ENCODE data around the gene RIN1.

Gene RIN1

DNA sequence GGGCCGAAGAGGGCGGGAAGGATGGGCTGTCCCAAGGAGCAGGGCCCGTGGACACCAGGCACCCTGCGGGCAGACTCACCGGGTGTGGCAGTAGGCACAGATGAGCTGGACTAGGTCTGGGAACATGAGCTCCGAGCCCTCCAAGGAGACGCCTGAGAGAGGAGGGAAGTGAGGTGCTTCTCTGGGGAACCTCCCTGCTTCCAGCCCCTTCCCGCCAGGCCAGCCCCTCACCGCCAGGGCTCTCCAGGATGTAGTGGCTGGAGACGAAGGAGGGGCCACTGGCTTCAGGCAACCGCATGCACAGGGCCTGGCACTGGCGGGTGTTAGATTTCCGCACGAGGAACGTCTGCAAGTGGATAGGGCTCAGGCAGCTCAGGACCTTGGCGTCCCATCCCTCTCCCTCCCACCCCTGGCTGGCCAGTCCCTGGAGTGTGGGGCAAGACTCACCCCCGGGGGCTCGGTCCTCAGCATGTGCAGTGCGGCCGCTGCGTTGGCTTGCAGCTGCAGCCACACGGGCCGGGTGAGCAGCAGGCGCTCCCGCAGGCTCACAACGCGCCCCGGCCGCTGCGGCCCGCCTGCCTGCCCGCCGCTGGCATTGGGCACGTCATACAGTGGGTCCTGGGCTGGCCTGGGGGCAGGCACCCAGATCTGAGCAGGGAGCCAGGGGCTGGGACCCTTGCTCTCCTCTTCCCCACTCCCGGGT is 552 bp downstream of the RIN1 start:
- in situ Hi-C loops (cut with MboI; ENCODE audit: low sequenced_read_pairs): no loop called here

DNA sequence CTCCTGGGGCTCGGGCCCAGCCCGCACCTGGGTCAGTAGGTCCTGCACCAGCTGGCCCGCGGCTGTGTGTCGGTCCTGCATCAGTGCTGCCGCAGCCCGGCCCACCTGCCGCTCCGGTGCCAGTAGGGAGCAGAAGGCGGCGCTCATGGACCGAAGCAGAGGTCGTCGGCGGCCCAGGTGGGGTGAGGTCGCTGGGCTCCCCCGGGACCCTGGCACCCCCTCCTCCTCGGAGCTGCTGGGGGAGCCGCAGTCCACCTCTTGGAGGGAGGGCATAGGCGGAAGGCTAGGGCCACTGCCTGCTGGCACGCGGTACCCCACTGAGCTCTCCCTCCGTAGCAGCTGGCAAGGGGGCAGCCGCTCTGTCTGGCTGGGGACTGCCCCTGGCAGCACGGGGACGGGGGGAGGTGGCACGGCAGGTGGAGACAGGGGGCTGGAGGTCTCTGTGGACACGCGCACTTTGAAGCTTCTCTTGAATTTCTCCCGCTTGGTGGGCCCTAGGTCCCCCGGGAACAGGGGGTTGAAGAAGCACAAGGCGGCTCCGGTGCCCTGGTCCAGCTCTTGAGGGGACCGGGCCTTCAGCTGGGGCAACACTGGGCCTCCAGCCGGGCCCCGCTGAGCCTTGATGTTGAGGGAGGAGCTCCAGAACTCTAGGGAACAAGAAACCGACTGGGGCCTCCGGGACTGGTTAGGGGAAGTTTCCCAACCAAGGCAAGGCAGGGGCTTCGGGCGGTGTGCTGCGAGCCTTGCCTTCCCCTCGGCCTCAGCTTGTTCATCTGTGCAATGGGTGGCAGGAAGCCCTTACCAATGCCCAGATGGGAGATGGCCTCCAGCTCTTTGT is 1.4 kb downstream of the RIN1 start:
- in situ Hi-C loops (cut with MboI; ENCODE audit: low sequenced_read_pairs): no loop called here

DNA sequence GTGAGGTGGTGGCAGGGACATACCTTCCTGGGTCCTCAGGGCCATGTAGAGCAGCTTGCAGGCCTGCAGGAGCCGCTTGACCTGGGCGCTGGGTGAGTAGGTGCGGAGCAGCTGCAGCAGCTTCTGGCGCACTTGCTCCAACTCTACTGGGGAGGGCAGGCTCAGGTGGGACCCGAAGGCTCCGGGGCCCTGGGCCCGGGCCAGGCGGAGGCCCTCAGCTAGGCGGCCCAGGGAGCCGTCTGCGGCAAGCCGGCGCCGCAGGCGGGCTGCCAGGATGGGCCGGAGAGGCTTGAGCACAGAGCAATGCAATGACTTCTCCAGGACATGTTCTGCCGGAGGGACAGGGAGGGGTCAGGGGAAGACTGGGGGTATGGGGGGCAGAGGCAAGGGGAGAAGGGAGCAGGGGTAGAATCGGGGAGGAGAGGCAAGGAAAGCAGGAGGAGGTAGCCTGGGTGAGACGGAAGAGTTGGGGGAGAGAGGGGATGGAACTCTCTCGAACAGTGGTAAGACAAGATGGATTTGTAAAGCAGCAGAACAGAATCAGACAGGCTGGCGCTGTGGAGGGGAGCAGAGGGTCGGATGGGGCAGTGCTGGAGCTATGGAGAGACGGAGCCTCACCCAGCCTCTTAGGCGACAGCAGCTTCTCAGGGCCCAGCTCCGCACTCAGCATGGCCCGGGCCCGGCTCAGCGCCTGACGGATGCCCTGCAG is 2.2 kb downstream of the RIN1 start:
- in situ Hi-C loops (cut with MboI; ENCODE audit: low sequenced_read_pairs): no loop called here

DNA sequence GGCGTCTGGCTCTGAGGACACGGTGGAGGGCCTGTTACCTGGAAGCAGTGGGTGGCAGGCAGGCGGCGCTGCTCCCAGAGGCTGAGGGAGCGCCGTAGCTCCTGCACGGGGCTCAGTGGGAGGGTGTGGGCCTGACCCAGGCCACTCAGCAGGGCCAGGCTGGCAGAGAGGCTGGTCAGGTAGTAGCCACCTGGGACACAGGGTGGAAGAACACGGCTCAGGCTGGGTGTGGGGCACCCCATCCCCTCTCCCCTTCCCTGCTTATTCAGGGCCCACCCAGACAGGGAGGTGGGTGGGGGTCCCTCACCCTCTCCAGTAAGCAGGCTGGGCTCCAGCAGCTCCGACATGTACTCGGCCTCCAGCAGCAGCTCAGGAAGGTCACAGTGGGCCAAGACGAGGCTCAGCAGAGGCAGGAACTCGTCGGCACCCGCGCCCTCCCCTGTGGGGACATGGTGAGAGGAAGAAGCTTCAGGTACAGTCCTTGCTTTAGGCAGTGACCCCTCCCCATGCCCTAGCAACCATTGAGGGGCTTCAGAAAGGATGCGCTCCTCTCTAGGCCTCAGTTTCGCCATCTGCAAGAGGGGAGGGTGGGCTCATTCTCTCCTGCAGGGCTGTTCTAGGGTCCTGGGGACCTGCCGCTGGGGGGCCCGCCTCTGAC is 2.9 kb downstream of the RIN1 start:
- in situ Hi-C loops (cut with MboI; ENCODE audit: low sequenced_read_pairs): no loop called here

DNA sequence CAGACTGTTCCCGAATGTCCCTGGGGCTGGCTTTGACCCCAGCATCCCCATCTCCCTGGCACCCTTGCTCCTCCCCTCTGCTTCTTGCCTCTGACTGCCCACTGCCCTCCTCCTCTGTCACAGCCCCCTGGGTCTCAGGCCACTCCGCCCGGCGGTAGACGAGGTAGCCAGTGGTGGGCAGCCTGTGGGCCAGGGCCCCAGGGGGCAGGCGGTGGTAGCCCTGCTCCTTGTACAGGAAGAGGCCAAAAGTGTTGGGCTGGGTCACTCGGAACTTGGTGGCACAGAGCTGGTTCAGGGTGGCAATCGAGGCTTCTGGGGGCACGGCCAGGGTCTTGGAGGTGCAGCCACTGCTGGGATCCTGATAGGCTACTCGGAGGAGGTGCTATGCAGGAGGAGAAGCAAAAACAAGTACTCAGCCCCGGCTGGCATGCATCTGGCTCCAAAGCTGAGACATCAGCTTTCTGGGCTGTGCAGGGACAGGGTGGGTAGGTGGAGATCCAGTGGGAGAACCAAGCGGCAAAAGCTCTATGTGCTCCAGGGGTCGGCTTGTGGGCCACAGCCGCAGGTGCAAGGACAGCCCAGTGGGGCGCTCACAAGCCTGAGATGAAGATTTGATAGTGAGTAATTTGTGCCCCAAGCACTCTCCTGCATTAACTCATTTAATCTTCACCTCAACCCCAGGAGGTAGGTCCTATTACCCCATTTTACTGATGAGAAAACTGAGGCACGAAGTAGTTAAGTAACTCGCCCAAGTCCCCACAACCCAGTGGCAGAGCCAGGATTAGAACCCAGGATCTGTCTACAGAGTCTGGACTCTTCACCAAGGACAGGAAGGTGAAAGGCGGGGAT is 3.6 kb downstream of the RIN1 start:
- in situ Hi-C loops (cut with MboI; ENCODE audit: low sequenced_read_pairs): no loop called here

DNA sequence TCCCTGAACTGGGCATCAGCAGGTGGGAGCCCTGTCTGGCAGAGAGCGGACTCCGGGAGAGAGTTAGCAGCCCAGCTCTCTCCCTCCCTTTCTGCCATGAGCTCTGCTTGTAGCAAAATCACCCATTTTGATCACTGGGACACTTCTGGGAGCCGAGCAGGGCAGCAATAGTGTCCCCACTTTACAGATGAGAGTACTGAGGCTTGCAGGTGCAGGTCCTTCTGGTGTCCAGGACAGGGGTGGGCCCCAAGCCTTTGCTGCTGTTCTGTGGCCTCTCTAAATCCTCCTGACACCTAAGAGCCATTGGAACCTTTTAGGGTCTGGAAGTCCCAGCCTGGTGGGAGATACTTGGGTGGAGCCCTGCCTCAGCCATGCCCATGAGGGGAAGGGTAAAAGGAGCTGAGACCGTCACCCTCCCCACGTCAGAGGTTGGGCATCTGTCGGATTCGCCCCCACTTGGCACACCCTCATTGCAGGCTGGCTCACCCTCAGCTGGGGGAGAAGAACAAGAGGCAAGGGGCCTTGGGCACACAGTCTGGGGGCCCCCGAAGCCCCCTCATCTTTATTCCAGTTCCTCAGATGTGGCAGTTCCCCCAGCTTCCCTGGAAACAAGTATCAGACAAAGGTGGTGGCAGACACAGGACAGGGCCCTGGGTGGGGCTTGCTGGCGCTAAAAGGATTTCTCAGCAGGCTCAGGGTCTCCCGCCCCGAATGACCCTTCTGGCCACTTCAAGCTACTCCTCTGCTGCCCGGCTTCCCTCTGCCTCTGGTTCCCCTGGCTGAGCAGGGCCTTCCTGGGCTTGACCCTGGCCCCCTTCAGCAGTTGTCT is 4.5 kb downstream of the RIN1 start:
- in situ Hi-C loops (cut with MboI; ENCODE audit: low sequenced_read_pairs): no loop called here

DNA sequence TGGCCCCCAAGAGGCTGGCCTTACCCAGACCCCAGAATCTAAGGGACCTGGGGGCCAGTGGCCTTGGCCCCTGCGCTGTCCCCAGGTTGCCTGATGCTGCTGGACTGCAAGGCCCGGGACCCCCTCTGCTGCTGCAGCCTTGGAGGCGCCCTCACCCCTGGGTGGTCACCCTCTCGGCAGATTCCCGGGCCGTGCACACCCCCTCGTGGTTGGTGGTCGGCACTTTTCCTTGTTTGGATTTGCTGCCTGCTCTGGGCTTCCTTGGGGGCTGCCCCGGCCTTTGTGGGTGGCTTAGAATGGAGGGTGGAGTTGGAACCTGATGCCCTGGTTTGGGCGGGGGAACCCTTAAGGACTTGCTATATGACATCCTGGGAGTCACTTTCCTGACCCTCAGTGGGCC is 5.3 kb downstream of the RIN1 start:
- in situ Hi-C loops (cut with MboI; ENCODE audit: low sequenced_read_pairs): no loop called here

DNA sequence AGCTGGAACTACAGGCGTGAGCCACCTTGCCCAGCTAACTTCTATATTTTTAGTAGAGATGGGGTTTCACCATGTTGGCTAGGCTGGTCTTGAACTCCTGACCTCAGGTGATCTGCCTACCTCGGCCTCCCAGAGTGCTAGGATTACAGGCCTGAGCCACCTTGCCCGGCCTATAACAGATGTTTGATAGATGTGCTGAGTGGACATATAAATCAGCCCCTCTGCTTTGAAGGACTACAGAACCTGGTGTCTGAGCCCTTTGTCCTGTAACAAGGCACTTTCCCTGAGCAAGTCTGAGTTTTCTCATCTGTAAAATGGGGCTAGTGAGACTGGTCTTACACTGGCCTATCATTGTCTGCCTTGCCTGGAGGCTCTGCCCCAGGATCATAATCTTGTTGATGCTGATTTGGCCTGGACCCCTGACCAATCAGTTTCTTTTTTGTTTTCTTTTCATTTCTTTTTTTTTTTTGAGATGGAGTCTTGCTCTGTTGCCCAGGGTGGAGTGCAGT is 7.0 kb downstream of the RIN1 start:
- in situ Hi-C loops (cut with MboI; ENCODE audit: low sequenced_read_pairs): no loop called here

DNA sequence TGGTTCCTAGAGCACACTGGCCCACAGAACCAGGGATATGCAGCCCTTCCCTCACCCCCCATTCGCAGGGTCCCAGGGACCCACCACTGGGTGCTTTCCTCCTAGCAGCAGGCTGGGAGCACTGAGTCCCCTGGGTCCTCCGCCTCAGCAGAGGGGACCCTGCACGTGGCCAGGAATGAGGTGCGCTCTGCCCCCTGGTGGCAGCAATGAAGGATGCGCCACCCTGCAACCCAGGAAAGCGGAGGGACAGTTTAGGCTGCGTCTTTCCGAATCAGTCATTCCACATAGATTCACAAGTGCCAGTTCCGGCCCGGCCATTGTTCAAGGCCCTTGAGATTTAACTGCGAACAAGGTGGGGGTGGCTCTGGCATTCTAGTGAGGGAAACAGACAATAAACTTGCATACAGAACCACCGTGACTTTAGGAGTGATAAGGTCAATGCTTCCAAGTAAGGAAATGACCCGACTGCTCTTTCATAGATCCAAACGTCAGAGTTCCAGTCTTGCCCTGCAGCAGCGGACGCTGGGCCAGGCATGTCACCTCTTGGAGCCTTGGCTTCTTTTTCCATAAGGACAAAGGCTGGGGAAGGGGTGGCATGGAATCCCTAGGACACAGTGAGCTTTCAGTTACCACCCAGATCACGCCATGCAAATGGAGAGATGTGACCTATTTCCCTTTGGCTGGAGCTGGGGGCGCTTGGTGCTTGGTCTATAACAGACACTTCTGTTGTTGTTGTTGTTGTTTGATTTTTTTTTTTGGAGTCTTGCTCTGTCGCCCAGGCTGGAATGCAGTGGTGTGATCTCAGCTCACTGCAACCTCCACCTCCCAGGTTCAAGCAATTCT is 7.7 kb downstream of the RIN1 start:
- in situ Hi-C loops (cut with MboI; ENCODE audit: low sequenced_read_pairs): no loop called here

DNA sequence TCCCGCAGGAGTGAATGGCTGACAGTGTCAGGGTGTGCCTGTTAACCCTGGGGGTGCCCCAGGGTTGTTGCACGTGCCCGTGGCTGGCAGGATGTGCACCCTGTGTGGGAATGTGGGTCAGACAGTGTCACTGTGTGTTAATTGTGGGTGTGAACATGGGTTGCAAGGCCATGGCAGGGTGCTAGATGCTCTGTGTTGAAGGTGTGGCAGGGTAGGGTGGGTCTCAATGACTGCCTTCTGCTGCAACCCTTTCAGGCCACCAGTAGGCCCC is 8.3 kb downstream of the RIN1 start:
- in situ Hi-C loops (cut with MboI; ENCODE audit: low sequenced_read_pairs): no loop called here

DNA sequence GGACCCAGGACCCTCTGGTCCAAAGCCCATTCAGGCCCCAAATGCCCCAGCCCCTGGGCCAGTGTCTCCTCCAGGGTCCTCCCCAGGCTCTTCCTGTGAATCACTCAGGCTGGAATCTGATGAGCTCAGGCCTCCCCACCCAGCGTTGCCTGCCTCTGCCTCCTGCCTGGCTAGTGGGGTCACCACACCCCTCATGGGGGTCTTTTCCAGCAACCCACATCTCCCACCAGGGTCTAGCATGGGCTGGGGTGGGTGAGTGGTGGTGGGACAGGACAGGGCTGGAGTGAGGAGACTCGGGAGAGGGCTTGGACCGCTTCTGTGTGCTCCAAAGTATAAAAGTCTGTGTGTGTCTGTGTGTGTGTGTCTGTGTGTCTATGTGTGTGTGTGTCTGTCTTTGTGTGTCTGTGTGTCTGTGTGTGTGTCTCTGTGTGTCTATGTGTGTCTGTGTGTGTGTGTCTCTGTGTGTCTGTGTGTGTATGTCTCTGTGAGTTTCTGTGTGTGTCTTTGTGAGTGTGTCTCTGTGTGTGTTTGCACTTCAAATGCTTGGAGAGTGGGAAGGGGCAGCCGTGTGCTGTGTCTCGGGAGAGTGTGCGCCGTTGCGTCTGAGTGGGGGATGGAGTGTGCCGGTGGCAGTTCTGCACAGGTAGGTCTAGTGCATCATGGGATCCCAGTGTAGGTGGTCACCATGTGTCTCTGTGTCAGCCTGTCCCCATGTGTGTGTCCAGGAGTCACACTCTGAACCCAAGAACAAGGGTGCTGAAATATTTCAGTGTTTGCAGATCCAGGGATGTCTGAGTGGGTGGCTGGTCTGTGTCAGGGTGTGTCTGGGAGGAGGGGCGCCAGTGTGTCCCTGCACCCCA is 8.8 kb downstream of the RIN1 start:
- in situ Hi-C loops (cut with MboI; ENCODE audit: low sequenced_read_pairs): no loop called here

DNA sequence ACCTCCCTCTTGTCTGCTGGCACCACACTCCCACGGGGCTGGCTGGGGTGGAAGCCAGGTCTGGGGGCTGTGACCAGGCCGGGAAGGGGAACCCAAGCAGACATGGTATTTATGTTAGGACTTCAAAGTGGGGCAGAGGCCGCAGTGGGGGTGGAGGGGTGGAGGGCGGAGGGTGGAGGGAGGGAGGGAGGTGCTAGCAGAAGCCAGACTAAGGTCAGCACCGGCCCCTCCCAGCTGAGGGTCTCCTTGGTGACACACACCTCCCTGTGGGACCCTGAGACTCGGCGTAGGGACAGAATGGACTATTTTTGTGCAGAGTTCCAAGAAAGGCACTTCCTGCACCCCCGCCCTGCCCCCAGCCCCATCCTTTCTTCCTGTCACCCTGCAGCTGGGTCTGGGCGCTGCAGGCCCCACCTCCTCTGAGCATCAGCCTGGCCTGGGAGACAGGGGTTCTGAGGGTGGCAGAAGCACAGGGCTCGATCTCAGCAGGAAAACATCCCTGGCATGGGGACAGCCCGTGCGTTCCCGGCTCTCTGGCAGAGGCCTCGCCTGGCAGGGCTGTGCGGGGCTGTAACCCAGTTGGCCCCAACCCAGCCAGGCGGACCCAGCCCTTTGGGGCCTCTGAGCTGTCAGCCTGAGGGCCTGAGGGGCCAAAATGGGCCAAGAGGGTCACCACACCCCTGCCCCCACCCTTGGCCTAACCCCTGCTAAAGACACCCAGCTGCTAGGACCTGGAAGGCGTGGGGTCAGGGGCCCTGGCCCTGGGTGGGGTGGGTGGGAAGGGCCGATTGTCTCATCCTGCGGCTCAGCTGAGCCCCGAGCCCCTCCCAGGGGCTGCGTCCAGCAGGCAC is 9.7 kb downstream of the RIN1 start:
- in situ Hi-C loops (cut with MboI; ENCODE audit: low sequenced_read_pairs): no loop called here

DNA sequence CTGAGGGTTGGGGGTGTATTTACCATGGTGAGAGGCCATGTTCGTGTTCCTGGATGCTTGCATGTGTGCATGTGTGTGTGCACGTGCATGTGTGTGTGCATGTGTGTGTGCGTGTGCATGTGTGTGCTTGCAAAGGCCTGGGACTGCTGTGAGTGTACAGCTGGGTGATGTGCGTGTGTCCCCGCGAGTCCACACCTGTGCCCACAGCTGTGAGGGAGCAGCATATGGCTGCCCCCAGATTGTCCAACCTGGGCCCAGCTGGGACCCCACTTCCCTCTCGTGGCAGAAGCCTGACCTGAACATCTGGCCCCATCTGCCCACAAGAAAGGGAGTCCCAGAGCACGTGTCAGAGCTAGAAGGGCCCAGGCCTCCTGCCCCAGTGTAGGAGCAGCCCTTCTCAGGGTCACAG is 11.0 kb downstream of the RIN1 start:
- in situ Hi-C loops (cut with MboI; ENCODE audit: low sequenced_read_pairs): no loop called here

DNA sequence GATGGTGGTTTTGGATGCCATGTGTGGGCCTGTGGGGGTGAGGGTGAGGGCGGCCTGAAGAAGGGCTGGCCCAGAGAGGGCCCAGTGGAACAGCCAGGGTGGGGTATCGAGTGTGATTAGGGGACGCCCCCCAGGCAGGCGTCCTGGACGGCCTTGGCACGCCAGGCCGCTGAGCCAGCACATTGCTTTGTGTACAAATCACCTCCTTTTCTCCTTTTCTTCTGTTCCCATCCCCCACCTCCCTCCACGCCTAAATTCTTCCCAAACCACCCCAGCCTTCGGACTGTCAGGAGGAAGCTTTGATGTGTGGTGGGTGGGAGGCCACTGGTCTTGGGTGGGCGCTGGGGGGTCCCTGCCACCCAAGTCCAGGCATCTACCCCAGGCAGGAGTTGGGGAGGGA is 11.6 kb downstream of the RIN1 start:
- in situ Hi-C loops (cut with MboI; ENCODE audit: low sequenced_read_pairs): no loop called here

DNA sequence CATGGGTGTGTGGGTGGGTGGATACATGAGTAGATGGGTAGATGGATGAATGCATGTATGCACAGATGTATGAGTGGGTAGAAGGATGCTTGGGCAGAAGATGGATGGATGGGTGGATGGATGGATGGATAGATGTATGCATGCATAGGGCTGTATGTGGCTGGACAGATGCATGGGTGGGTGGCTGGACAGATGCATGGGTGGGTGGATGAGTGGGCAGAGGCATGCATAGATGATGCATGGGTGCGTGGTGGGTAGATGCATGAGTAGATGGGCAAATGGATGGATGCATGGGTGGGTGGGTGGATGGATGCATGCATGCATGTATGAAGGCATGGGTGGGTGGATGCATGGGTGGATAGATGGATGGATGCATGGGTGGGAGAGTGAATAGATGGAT is 12.6 kb downstream of the RIN1 start:
- in situ Hi-C loops (cut with MboI; ENCODE audit: low sequenced_read_pairs): no loop called here

DNA sequence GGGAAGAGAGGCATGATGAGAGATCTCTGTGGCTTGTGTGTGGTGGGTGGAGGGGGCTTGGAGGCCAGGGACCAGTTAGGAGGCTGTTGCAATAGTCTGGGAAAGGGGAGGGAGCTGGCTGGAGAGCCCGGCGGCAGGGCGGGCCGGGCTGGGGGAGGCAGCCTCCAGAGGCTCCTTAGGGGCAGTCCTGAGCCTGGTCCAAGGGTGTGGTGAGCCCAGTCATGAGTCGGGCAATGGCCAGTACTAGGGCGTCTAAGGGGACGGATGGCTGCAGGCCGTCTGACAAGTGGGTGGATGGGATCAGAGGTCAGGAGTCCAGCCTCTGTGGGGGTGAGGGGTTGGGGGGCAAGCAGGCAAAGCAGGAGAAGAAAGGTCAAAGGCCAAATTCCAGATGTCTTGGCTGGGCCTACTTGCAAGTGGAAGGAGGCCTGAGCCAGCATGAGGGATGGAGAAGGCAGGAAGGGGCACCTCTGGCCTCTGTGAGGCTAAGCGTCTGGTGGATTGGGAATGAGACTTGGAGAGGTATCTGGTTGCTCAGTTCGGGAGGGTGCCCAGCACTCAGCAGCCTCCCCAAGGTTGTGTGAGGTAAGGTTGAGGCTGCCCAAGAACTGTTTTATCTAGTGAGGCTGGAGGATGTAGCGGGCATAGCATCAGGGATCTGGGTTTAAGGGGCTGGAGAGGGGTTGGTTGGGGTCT is 13.4 kb downstream of the RIN1 start:
- in situ Hi-C loops (cut with MboI; ENCODE audit: low sequenced_read_pairs): no loop called here

Measured in HL-60/S4 (cell line).